ENCODE data around the gene SEMA5A.

Gene SEMA5A

DNA sequence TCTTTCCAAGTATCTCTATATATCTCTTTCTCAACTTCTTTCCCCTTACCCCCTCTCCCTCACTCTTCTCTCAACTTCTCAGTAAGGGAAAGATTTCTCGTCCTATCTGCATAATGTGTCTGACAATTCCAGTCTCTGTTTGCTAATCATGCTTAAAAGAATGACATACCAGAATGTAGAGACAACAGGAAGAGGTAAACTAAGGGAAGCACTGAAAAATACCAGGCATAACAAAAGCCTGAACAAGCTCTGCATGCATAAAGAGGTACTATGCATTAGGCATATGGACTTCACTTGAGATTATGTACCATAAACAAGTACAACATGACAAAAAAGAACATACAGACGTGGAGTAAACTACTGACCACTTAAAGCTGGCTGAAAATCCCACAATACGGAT is 62.6 kb downstream of the SEMA5A start (continued):
- no peak for TF ChIP-seq ZNF610 (tag by site-specific recombination; IDR thresholded peaks at IDR 0.05; ENCODE audit: borderline replicate concordance)

DNA sequence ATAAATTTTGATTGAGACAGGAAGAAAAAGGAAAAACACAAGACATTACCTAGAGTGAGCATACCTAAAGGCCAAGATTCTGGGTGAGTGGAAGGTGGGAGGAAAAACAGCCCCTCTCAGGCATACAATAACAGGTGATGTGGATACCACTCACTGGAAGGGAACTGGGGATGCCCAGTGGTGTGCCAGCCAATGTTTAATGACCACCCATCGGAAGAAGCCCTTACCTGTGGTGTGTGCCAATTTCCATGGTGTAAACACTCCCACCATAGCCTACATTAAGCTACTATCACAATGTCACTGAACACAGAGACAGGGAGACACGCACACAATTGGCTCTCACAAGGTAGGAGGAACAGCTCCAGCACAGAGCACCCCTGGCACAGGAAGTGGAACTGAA is 63.5 kb downstream of the SEMA5A start:
- H3K4me1 ChIP-seq (ENCODE audit: control insufficient read depth, insufficient read depth, low read length): no peaks in the 10 kb centered on the region
- no peak overlapping the region for H3K27ac ChIP-seq (ENCODE audit: extremely low read depth, low read depth, low read length)
- CTCF ChIA-PET: no interaction called here
- no peak overlapping the region for H3K4me3 ChIP-seq (ENCODE audit: low read depth, low read length)
- POLR2A ChIA-PET: no interaction called here
- TF ChIP-seq ZNF157 (tag by site-specific recombination; IDR thresholded peaks at IDR 0.05): no peak
- TF ChIP-seq, protein P1, sequence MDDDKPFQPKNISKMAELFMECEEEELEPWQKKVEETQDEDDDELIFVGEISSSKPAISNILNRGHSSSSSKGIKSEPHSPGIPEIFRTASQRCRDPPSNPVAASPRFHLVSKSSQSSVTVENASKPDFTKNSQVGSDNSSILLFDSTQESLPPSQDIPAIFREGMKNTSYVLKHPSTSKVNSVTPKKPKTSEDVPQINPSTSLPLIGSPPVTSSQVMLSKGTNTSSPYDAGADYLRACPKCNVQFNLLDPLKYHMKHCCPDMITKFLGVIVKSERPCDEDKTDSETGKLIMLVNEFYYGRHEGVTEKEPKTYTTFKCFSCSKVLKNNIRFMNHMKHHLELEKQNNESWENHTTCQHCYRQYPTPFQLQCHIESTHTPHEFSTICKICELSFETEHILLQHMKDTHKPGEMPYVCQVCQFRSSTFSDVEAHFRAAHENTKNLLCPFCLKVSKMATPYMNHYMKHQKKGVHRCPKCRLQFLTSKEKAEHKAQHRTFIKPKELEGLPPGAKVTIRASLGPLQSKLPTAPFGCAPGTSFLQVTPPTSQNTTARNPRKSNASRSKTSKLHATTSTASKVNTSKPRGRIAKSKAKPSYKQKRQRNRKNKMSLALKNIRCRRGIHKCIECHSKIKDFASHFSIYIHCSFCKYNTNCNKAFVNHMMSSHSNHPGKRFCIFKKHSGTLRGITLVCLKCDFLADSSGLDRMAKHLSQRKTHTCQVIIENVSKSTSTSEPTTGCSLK (tag by site-specific recombination; IDR thresholded peaks at IDR 0.05): no peak
- TF ChIP-seq OSR2 (tag by site-specific recombination; IDR thresholded peaks at IDR 0.05): no peak
- 0 out of 2 replicates have a peak, but pooled peaks have one; percentile 55 for TF ChIP-seq ZNF112 (tag by site-specific recombination; IDR thresholded peaks at IDR 0.05)
- H3K9me3 ChIP-seq (ENCODE audit: control insufficient read depth, insufficient read depth, low read depth, low read length): no peaks in the 10 kb centered on the region
- H3K36me3 ChIP-seq (ENCODE audit: control insufficient read depth in 2 of 2, insufficient read depth in 1 of 2, low read length in 2 of 2): no peaks in the 10 kb centered on the region

GRCh38 chr5:9480499-9480898 is 65.4 kb downstream of the SEMA5A start:
- CTCF ChIA-PET: no interaction called here
- POLR2A ChIA-PET: no interaction called here
- Histone ChIP-seq H3K27ac (ENCODE audit: extremely low read depth, low read depth, low read length) (no peak overlapping the region), H3K4me3 (ENCODE audit: low read depth, low read length) (no peak overlapping the region), H3K4me1 (ENCODE audit: control insufficient read depth, insufficient read depth, low read length) (no peaks in the 10 kb centered on the region), H3K36me3 (ENCODE audit: control insufficient read depth in 2 of 2, insufficient read depth in 1 of 2, low read length in 2 of 2) (no peaks in the 10 kb centered on the region), H3K9me3 (ENCODE audit: control insufficient read depth, insufficient read depth, low read depth, low read length) (no peaks in the 10 kb centered on the region)
- TF ChIP-seq ZNF23 (tag by site-specific recombination; IDR thresholded peaks at IDR 0.05; ENCODE audit: borderline replicate concordance) (no peak), ZNF133 (tag by site-specific recombination; IDR thresholded peaks at IDR 0.05) (no peak), ZNF544 (tag by site-specific recombination; IDR thresholded peaks at IDR 0.05) (no peak), ZNF510 (tag by site-specific recombination; IDR thresholded peaks at IDR 0.05; ENCODE audit: insufficient replicate concordance) (no peak), ZNF791 (tag by site-specific recombination; IDR thresholded peaks at IDR 0.05) (no peak), ZNF501 (tag by site-specific recombination; IDR thresholded peaks at IDR 0.05) (no peak), SP2 (tag by site-specific recombination; IDR thresholded peaks at IDR 0.05) (no peak), ZNF324 (tag by site-specific recombination; IDR thresholded peaks at IDR 0.05) (no peak), OSR2 (tag by site-specific recombination; IDR thresholded peaks at IDR 0.05) (no peak), ZNF175 (tag by site-specific recombination; IDR thresholded peaks at IDR 0.05) (no peak), ZSCAN30 (tag by site-specific recombination; IDR thresholded peaks at IDR 0.05) (no peak), KLF16 (tag by site-specific recombination; IDR thresholded peaks at IDR 0.05) (no peak), ZNF777 (tag by site-specific recombination; IDR thresholded peaks at IDR 0.05; ENCODE audit: borderline replicate concordance) (no peak), ZNF792 (tag by site-specific recombination; IDR thresholded peaks at IDR 0.05) (no peak), ZNF169 (tag by site-specific recombination; IDR thresholded peaks at IDR 0.05) (no peak)
- TF ChIP-seq, protein P2, sequence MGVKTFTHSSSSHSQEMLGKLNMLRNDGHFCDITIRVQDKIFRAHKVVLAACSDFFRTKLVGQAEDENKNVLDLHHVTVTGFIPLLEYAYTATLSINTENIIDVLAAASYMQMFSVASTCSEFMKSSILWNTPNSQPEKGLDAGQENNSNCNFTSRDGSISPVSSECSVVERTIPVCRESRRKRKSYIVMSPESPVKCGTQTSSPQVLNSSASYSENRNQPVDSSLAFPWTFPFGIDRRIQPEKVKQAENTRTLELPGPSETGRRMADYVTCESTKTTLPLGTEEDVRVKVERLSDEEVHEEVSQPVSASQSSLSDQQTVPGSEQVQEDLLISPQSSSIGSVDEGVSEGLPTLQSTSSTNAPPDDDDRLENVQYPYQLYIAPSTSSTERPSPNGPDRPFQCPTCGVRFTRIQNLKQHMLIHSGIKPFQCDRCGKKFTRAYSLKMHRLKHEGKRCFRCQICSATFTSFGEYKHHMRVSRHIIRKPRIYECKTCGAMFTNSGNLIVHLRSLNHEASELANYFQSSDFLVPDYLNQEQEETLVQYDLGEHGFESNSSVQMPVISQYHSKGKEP (tag by site-specific recombination; IDR thresholded peaks at IDR 0.05): no peak
- TF ChIP-seq, protein P3, sequence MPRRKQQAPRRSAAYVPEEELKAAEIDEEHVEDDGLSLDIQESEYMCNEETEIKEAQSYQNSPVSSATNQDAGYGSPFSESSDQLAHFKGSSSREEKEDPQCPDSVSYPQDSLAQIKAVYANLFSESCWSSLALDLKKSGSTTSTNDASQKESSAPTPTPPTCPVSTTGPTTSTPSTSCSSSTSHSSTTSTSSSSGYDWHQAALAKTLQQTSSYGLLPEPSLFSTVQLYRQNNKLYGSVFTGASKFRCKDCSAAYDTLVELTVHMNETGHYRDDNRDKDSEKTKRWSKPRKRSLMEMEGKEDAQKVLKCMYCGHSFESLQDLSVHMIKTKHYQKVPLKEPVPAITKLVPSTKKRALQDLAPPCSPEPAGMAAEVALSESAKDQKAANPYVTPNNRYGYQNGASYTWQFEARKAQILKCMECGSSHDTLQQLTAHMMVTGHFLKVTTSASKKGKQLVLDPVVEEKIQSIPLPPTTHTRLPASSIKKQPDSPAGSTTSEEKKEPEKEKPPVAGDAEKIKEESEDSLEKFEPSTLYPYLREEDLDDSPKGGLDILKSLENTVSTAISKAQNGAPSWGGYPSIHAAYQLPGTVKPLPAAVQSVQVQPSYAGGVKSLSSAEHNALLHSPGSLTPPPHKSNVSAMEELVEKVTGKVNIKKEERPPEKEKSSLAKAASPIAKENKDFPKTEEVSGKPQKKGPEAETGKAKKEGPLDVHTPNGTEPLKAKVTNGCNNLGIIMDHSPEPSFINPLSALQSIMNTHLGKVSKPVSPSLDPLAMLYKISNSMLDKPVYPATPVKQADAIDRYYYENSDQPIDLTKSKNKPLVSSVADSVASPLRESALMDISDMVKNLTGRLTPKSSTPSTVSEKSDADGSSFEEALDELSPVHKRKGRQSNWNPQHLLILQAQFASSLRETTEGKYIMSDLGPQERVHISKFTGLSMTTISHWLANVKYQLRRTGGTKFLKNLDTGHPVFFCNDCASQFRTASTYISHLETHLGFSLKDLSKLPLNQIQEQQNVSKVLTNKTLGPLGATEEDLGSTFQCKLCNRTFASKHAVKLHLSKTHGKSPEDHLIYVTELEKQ (tag by site-specific recombination; IDR thresholded peaks at IDR 0.05; ENCODE audit: borderline replicate concordance): no peak
